Adrenal gland (tissue), 12 donors: ENCODE measurements around the gene WDR72. TPM values are rescaled to one million over a fixed set of nuclear protein-coding genes. Genes with fewer than 3 reads are reported as not detected.

ENCODE experiments used
- DNase-seq, 7 donors: peaks; one replicate each; pipeline ENCODE4 v3.0.0-alpha.2; 2019 to 2020
- H3K27ac ChIP-seq, 5 donors: fragments of 200-600 bp; sonication (generic) in 4 of 5; 1 replicate in 3 of 5; 2 replicates in 2 of 5; pipeline versions ENCODE4 v1.5.1 to v1.8.0; 2016 to 2020; ENCODE audit warnings: mild to moderate bottlenecking in 1 of 5
- H3K27me3 ChIP-seq: fragments of 200-600 bp; 2 replicates; pipeline ENCODE4 v1.8.0; 2021
- H3K36me3 ChIP-seq, 2 donors: fragments of 200-600 bp; replicated peaks in 1 of 2; 1 replicate in 1 of 2; 2 replicates in 1 of 2; pipeline versions ENCODE4 v1.5.1 to v1.8.0; 2018 to 2022
- H3K4me1 ChIP-seq, 2 donors: fragments of 200-600 bp; replicated peaks in 1 of 2; 1 replicate in 1 of 2; 2 replicates in 1 of 2; pipeline versions ENCODE4 v1.5.1 to v1.8.0; 2018 to 2021
- H3K4me3 ChIP-seq, 4 donors: fragments of 200-600 bp; sonication (generic) in 3 of 4; one replicate each; pipeline ENCODE4 v1.5.1; 2016 to 2018
- H3K9me3 ChIP-seq, 3 donors: fragments of 200-600 bp; sonication (generic) in 1 of 3; replicated peaks in 1 of 3; 1 replicate in 2 of 3; 2 replicates in 1 of 3; pipeline versions ENCODE4 v1.5.1 to v1.8.0; 2016 to 2021
- POLR2A ChIP-seq, 2 donors: fragments of 450-650 bp; IDR thresholded peaks; one replicate each; pipeline ENCODE4 v1.6.1; 2017; ENCODE audit warnings: antibody characterized with exemption in 2 of 2, mild to moderate bottlenecking in 2 of 2, moderate library complexity in 1 of 2
- WGBS, 4 donors: extraction: QIAGEN DNeasy Blood & Tissue Kit in 2 of 4; methylation state at CpG; one replicate each; pipeline versions ENCODE4 v1.1.5 to v1.1.7; 2013 to 2017; 5-methylcytosine and 5-hydroxymethylcytosine counted together
- intact Hi-C, 2 donors: fragments of 100-400 bp; cut with DNase I; formaldehyde crosslinking; loops; one replicate each; pipeline versions ENCODE4 v1.14.1 to v1.15.0; 2022 to 2023
- polyA plus RNA-seq, 3 donors: library from polyadenylated mRNA; stranded (reverse); fragments of 200-250 nt in 2 of 3; fragments of 350-450 nt in 1 of 3; fragmentation: Illumina TruSeq in 1 of 3; extraction: RNeasy Lipid Tissue Mini Kit (QIAGEN cat#74804) in 1 of 3; gene quantifications; one replicate each; pipeline ENCODE4 v1.2.3, GENCODE V29; 2013 to 2014
- total RNA-seq, 9 donors: library from RNA; depleted of rRNA in 4 of 9; stranded (reverse); fragments of >200 nt in 4 of 9; fragments of 120-200 nt in 1 of 9; fragmentation: NEBNext Ultra II Directional in 1 of 9; extraction: Animal tissue kit (Norgen Biotek cat#: 25700) in 1 of 9; gene quantifications; one replicate each; pipeline versions ENCODE4 v1.1.0 to v1.2.4, GENCODE V29; 2013 to 2023
- TF ChIP-seq, protein P1 (sequence below), 6 experiments: fragments of 450-650 bp in 4 of 6; fragments of 200-600 bp in 2 of 6; sonication (generic) in 1 of 6; IDR thresholded peaks; 1 replicate in 5 of 6; 2 replicates in 1 of 6; pipeline versions ENCODE4 v1.5.1 to v1.8.0; 2016 to 2021; ENCODE audit warnings: antibody characterized with exemption in 6 of 6, mild to moderate bottlenecking in 2 of 6, moderate library complexity in 1 of 6
- donor health status: healthy with polysubstance abuse.
- donor health status: Bipolar disorder and iron deficiency.
- donor health status: DM: yes; HTN: yes; CAD: no.
- donor health status: DM: no; HTN: no; CAD: no.
- donor health status: DM: no; HTN: no; CAD: no.
- donor health status: DM: yes; HTN: yes; CAD: no.

WDR72 gene
- total and polyA plus RNA-seq, 12 donors, result 0.06 to 0.35 (median 0.12) TPM; not detected in 8

DNA sequence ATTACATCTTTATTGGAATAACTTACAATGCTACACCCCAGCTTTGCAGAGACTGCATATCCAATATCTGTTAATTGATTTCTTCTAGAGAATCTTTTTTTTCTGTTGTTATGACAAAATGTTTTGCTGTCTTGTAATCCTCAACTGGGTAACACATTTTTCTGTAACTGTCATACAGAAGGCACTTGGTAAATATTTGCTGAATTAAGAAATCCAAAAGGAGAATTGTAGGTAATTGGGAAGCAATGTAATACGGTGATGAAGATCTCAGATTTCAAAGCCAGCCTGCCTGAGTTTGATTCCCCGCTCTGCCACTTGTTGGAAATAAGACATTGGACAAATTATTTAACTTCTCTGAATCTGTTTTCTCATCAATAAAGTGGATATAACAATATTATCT is 169.1 kb downstream of the WDR72 start:
- Histone ChIP-seq H3K27me3 (no peaks in the 10 kb centered on the region), H3K9me3 (no peaks in the 10 kb centered on the region), H3K27ac (no peak overlapping the region), H3K4me3 (no peak overlapping the region), H3K36me3 (no peaks in the 10 kb centered on the region), H3K4me1 (no peaks in the 10 kb centered on the region)
- TF ChIP-seq POLR2A (IDR thresholded peaks at IDR 0.05), result no peak
- TF ChIP-seq, protein P1, sequence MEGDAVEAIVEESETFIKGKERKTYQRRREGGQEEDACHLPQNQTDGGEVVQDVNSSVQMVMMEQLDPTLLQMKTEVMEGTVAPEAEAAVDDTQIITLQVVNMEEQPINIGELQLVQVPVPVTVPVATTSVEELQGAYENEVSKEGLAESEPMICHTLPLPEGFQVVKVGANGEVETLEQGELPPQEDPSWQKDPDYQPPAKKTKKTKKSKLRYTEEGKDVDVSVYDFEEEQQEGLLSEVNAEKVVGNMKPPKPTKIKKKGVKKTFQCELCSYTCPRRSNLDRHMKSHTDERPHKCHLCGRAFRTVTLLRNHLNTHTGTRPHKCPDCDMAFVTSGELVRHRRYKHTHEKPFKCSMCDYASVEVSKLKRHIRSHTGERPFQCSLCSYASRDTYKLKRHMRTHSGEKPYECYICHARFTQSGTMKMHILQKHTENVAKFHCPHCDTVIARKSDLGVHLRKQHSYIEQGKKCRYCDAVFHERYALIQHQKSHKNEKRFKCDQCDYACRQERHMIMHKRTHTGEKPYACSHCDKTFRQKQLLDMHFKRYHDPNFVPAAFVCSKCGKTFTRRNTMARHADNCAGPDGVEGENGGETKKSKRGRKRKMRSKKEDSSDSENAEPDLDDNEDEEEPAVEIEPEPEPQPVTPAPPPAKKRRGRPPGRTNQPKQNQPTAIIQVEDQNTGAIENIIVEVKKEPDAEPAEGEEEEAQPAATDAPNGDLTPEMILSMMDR (IDR thresholded peaks at IDR 0.05), result no peak
- intact Hi-C loops, result no loop called here
- 80 to 91% (median 81%) methylated on average over 2 of the region's 2 CpGs for WGBS, 4 donors
- no peak for DNase-seq

DNA sequence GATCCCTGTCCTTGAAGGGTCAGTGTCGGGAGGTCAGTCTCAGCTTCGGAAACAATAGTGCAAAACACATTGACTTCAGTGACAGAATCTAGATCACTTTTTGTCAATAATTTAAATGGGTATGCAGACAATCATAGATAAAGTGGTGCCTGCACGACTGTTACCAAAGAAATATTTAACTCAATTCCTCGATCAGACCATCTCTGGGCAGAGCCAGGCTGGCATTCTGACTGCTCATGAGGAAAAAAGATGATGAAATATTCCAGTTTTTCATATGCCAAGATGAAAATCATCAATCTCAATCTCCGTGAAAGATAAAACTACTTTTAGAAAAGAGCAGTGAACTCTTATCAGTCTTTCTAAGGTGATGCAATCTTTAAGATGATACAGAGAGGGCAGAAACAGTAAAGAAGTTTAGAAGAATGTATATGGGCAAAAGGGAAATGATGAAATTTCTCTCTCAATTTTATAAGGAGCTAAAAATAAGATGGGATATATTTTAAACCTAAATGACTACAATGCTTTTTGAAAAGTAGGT is 169.9 kb downstream of the WDR72 start:
- H3K4me1 ChIP-seq, result no peaks in the 10 kb centered on the region
- H3K4me3 ChIP-seq, result no peak overlapping the region
- H3K9me3 ChIP-seq, result no peaks in the 10 kb centered on the region
- TF ChIP-seq POLR2A (IDR thresholded peaks at IDR 0.05), result no peak
- TF ChIP-seq, protein P1 (IDR thresholded peaks at IDR 0.05), result no peak
- WGBS, 4 donors, result 23 to 41% (median 32%) methylated on average over 5 of the region's 5 CpGs
- peak in 1 of 7 donors; percentile 7 for DNase-seq
- intact Hi-C loops, result no loop called here
- H3K27me3 ChIP-seq, result no peaks in the 10 kb centered on the region
- no peak overlapping the region for H3K27ac ChIP-seq
- no peaks in the 10 kb centered on the region for H3K36me3 ChIP-seq

DNA sequence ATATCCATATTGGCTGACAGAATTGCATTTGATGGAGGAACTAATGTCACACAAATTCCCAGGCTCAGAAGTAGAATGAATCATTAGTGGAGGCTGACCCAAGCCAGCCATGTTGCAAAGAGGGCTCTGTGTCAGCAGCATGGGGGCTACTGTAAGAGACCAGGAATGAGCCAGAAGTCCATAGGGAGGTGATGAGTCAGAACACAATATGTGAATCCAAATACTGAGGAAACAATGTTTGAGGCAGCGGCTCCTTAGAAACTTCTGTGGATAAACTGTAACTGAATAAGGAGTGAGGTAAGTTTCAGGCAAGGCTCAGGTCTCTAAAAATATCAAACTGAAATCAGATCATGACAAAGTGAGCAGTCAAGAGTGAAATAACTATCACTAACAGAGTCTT is 170.7 kb downstream of the WDR72 start:
- Histone ChIP-seq H3K27me3 (no peaks in the 10 kb centered on the region), H3K4me3 (no peak overlapping the region), H3K36me3 (no peaks in the 10 kb centered on the region), H3K27ac (no peak overlapping the region), H3K4me1 (no peaks in the 10 kb centered on the region), H3K9me3 (no peaks in the 10 kb centered on the region)
- WGBS, 4 donors, result 89 to 100% (median 95%) methylated on average over 1 of the region's 1 CpG
- no peak for DNase-seq
- TF ChIP-seq, protein P1 (IDR thresholded peaks at IDR 0.05), result no peak
- TF ChIP-seq POLR2A (IDR thresholded peaks at IDR 0.05), result no peak
- intact Hi-C loops, result no loop called here

DNA sequence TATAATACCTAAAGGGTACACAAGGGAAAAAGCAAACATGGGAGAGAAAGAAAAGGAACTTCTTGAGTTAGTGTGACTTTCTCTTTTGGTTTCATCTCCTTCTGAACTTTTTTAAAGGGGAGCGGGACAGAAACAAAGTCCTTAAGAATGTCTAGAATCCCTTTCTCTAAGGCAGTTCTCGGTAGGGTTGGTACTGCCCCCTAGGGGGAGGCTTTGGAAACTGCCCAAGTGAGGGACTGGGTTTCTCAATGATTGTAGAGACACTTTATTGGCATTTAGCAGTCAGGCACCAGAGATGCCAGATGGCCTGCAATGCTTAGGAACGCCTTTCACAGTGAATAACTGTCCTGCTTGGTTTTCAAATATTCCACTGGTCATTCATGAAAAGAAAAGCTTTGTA is 172.7 kb downstream of the WDR72 start:
- H3K4me3 ChIP-seq, result no peak overlapping the region
- H3K9me3 ChIP-seq, result no peaks in the 10 kb centered on the region
- H3K36me3 ChIP-seq, result no peaks in the 10 kb centered on the region
- no peaks in the 10 kb centered on the region for H3K27me3 ChIP-seq
- DNase-seq, result peak; percentile 19 to 63 (median 30)
- H3K4me1 ChIP-seq, result no peaks in the 10 kb centered on the region
- intact Hi-C loops, result no loop called here
- no peak overlapping the region for H3K27ac ChIP-seq
- TF ChIP-seq POLR2A (IDR thresholded peaks at IDR 0.05), result no peak
- TF ChIP-seq, protein P1 (IDR thresholded peaks at IDR 0.05), result peak in 3 of 6 experiments; percentile 18 to 37 (median 21)
- WGBS, 4 donors, result 29 to 46% (median 39%) methylated on average over 3 of the region's 3 CpGs
